ENCODE measurements around the gene TAS1R2. TPM values are rescaled to one million over a fixed set of nuclear protein-coding genes. Genes with fewer than 3 reads are reported as not detected.

Gene TAS1R2
- total and polyA plus RNA-seq, 2 donors, result not detected

Small RNA genes within 50 kb of the gene (small RNA-seq; reads per million reads assigned to genes)
- not detected for gene MIR1290
- not detected for gene MIR4695

Other genes with a start within 250 kb of the TAS1R2 start
- 0.95 TPM for gene PAX7, start 228.8 kb downstream of the TAS1R2 start, total RNA-seq
- gene PAX7, start 228.8 kb downstream of the TAS1R2 start, polyA plus RNA-seq, result not detected
- gene ALDH4A1, start 42.9 kb upstream of the TAS1R2 start, total RNA-seq, result 11.9 TPM
- gene ALDH4A1, start 42.9 kb upstream of the TAS1R2 start, polyA plus RNA-seq, result 26.0 TPM
- gene IFFO2, start 97.0 kb upstream of the TAS1R2 start, total RNA-seq, result 4.3 TPM
- 14.2 TPM for gene IFFO2, start 97.0 kb upstream of the TAS1R2 start, polyA plus RNA-seq

All from urinary bladder (tissue), 2 donors.